PC-9 (cell line): ENCODE data around the gene ATOH8. TPM values are rescaled to one million over a fixed set of nuclear protein-coding genes. Genes with fewer than 3 reads are reported as not detected.
A peak's percentile ranks its signal among the peaks of the same experiment; 100 is the strongest.

ENCODE experiments used
- BruUV-seq: library from RNA; stranded (reverse); fragments of 400-500 nt; replicated peaks from 2 replicates; lab custom pipeline; 2021; lab: Mats Ljungman, UMichigan
- CTCF ChIA-PET: fragments of 300-600 bp; sonication (Branson Sonifier 250); formaldehyde crosslinking; loops from one replicate; lab custom pipeline; 2022; ENCODE audit warnings: antibody characterized with exemption; lab: Charles Lee
- POLR2A ChIA-PET: fragments of 300-600 bp; sonication (Branson Sonifier 250); formaldehyde crosslinking; loops from one replicate; lab custom pipeline; 2022; ENCODE audit warnings: antibody characterized with exemption; ENCODE audit not compliant: unreplicated experiment; lab: Charles Lee
- DNase-seq, 2 experiments: peaks; one replicate each; pipeline versions ENCODE4 v3.0.0 to v3.0.0-alpha.2; 2015 to 2022; ENCODE audit warnings: mixed read lengths in 1 of 2
- H2AFZ ChIP-seq: fragments of 200-600 bp; sonication (generic); 2 replicates; pipeline ENCODE4 v1.8.1; 2017; ENCODE audit warnings: antibody characterized with exemption
- H3F3A ChIP-seq: fragments of 200-600 bp; sonication (generic); 2 replicates; pipeline ENCODE4 v1.8.1; 2017; ENCODE audit warnings: antibody characterized with exemption, mild to moderate bottlenecking, low read depth; ENCODE audit not compliant: insufficient read depth
- H3K27ac ChIP-seq: fragments of 200-600 bp; sonication (generic); 2 replicates; pipeline ENCODE4 v1.6.1; 2016; ENCODE audit warnings: mixed run types
- H3K27me3 ChIP-seq: fragments of 200-600 bp; sonication (generic); 2 replicates; pipeline ENCODE4 v1.6.1; 2016; ENCODE audit warnings: low read depth, mixed run types; ENCODE audit not compliant: insufficient read depth
- H3K36me3 ChIP-seq: fragments of 200-600 bp; sonication (generic); 2 replicates; pipeline ENCODE4 v1.6.1; 2016; ENCODE audit warnings: low read depth, mixed run types
- H3K4me1 ChIP-seq: fragments of 200-600 bp; sonication (generic); replicated peaks from 2 replicates; pipeline ENCODE4 v1.6.1; 2016; ENCODE audit warnings: mixed run types; ENCODE audit not compliant: insufficient read depth
- H3K4me2 ChIP-seq: fragments of 200-600 bp; sonication (generic); 2 replicates; pipeline ENCODE4 v1.6.1; 2017; ENCODE audit warnings: mixed run types
- H3K4me3 ChIP-seq: fragments of 200-600 bp; sonication (generic); 2 replicates; pipeline ENCODE4 v1.6.1; 2016; ENCODE audit warnings: mixed run types
- H3K79me2 ChIP-seq: fragments of 200-600 bp; sonication (generic); 2 replicates; pipeline ENCODE4 v1.6.1; 2017; ENCODE audit warnings: low read depth, mixed run types
- H3K9me2 ChIP-seq: fragments of 200-600 bp; sonication (generic); 2 replicates; pipeline ENCODE4 v1.8.1; 2017; ENCODE audit warnings: mild to moderate bottlenecking; ENCODE audit not compliant: insufficient read depth
- H3K9me3 ChIP-seq: fragments of 200-600 bp; sonication (generic); 2 replicates; pipeline ENCODE4 v1.8.1; 2016; ENCODE audit warnings: low read depth; ENCODE audit not compliant: insufficient read depth
- H4K20me1 ChIP-seq: fragments of 200-600 bp; sonication (generic); 2 replicates; pipeline ENCODE4 v1.8.1; 2017; ENCODE audit not compliant: insufficient read depth
- CTCF ChIP-seq: fragments of 200-600 bp; sonication (generic); conservative IDR thresholded peaks from 2 replicates; pipeline ENCODE4 v1.6.1; 2017; ENCODE audit warnings: mixed run types, antibody characterized with exemption, mild to moderate bottlenecking, moderate library complexity
- EZH2 ChIP-seq: fragments of 200-600 bp; sonication (generic); IDR thresholded peaks from 2 replicates; pipeline ENCODE4 v1.8.0; 2017; ENCODE audit warnings: antibody characterized with exemption, low read depth
- intact Hi-C: fragments of 100-400 bp; cut with micrococcal nuclease; formaldehyde crosslinking; loops from one replicate; pipeline ENCODE4 v1.10.0; 2022; ENCODE audit not compliant: unreplicated experiment
- total RNA-seq: library from RNA; stranded (reverse); gene quantifications from 2 replicates; pipeline ENCODE4 v1.2.3, GENCODE V29; 2021

The ATOH8 gene
- total RNA-seq, 1 experiment from 2014 or later, result not detected

- Histone ChIP-seq H3K9me3 (no peaks in the 10 kb centered on the region), H3K4me3 (no peak overlapping the region), H3K27ac (no peak overlapping the region), H3K27me3 (no peaks in the 10 kb centered on the region), H3K4me1 (peaks cover 10% of the 10 kb centered on the region), H3K36me3 (no peaks in the 10 kb centered on the region), H3K79me2 (no peaks in the 10 kb centered on the region), H2AFZ (no peak overlapping the region), H3F3A (0 out of 2 replicates have a peak, but pooled peaks cover 5% of the 10 kb centered on the region), H3K4me2 (no peak overlapping the region), H4K20me1 (no peaks in the 10 kb centered on the region; the same call in 1 of the 2 replicates), H3K9me2 (no peaks in the 10 kb centered on the region)
- intact Hi-C loops, result no loop called here
- TF ChIP-seq CTCF (no peak), EZH2 (no peak)
- POLR2A ChIA-PET, result no interaction called here
- DNase-seq, result no peak
- BruUV-seq, result no TSS peak
- CTCF ChIA-PET, result interaction anchor here (0.6 to 1.5 kb wide), 3 partner anchors 27 to 197 kb away, joined by 3 to 11 read pairs (median 6); no protein-coding TSS in a partner anchor
These were observed 48.7 kb downstream of the ATOH8 start for GRCh38 chr2:85802354-85803103.

- no peak overlapping the region for H3K4me2 ChIP-seq
- H3F3A ChIP-seq, result 0 out of 2 replicates have a peak, but pooled peaks cover 5% of the 10 kb centered on the region
- no peaks in the 10 kb centered on the region for H4K20me1 ChIP-seq
- no peaks in the 10 kb centered on the region for H3K36me3 ChIP-seq
- no peaks in the 10 kb centered on the region for H3K79me2 ChIP-seq
- no peak overlapping the region for H3K4me3 ChIP-seq
- H3K9me3 ChIP-seq, result no peaks in the 10 kb centered on the region
- POLR2A ChIA-PET, result no interaction called here
- DNase-seq, result no peak
- CTCF ChIA-PET, result no interaction called here
- intact Hi-C loops, result loop anchor here (1.0 kb wide), 1 partner anchor 32 kb away; no protein-coding TSS in a partner anchor
- no TSS peak for BruUV-seq
- H3K4me1 ChIP-seq, result peaks cover 10% of the 10 kb centered on the region
- H2AFZ ChIP-seq, result no peak overlapping the region
- no peak overlapping the region for H3K27ac ChIP-seq
- no peaks in the 10 kb centered on the region for H3K9me2 ChIP-seq
- no peak for TF ChIP-seq CTCF
- TF ChIP-seq EZH2, result no peak
- H3K27me3 ChIP-seq, result no peaks in the 10 kb centered on the region
These were observed 50.1 kb downstream of the ATOH8 start for GRCh38 chr2:85803704-85804425.

GRCh38 chr2:85804583-85804982 lies 50.8 kb downstream of the ATOH8 start:
- Histone ChIP-seq H4K20me1 (no peaks in the 10 kb centered on the region), H3F3A (0 out of 2 replicates have a peak, but pooled peaks cover 5% of the 10 kb centered on the region), H3K4me3 (no peak overlapping the region), H3K79me2 (no peaks in the 10 kb centered on the region), H2AFZ (no peak overlapping the region), H3K9me2 (no peaks in the 10 kb centered on the region), H3K9me3 (no peaks in the 10 kb centered on the region), H3K36me3 (no peaks in the 10 kb centered on the region), H3K4me1 (peaks cover 6% of the 10 kb centered on the region), H3K27ac (no peak overlapping the region), H3K4me2 (no peak overlapping the region), H3K27me3 (no peaks in the 10 kb centered on the region)
- DNase-seq, result no peak
- CTCF ChIA-PET, result no interaction called here
- intact Hi-C loops, result loop anchor here (1.0 kb wide), 1 partner anchor 32 kb away; no protein-coding TSS in a partner anchor
- BruUV-seq, result no TSS peak
- TF ChIP-seq CTCF (peak; percentile 78), EZH2 (no peak)
- POLR2A ChIA-PET, result no interaction called here
